Measurements from ENCODE around the gene NUCKS1. TPM values are rescaled to one million over a fixed set of nuclear protein-coding genes. Genes with fewer than 3 reads are reported as not detected.

Gene NUCKS1
- total and polyA plus RNA-seq, 2 donors from 2014 or later = 101 to 182 TPM

GRCh38 chr1:205704903-205705302 is 45.1 kb downstream of the NUCKS1 start:
- no peaks in the 10 kb centered on the region for H3K27me3 ChIP-seq (ENCODE audit: control insufficient read depth, insufficient read depth, low read length)
- FAIRE-seq (no peak), DNase-seq (no peak)
- H3K27ac ChIP-seq (ENCODE audit: low read depth in 2 of 2, low read length in 2 of 2) = no peak overlapping the region
- no peak overlapping the region for H3K4me3 ChIP-seq (ENCODE audit: low read length in 3 of 3)
- no peak overlapping the region for H3K9ac ChIP-seq (ENCODE audit: low read length in 3 of 3)
- H3K4me1 ChIP-seq (ENCODE audit: control insufficient read depth in 2 of 3, insufficient read depth in 2 of 3, low read depth in 1 of 3, low read length in 3 of 3) = peaks cover 0 to 17% (median 11%) of the 10 kb centered on the region in 3 donors
- H3K36me3 ChIP-seq (ENCODE audit: control insufficient read depth in 2 of 3, insufficient read depth in 3 of 3, low read length in 3 of 3) = peaks cover 0 to 3% (median 0%) of the 10 kb centered on the region in 3 donors
- H3K9me3 ChIP-seq (ENCODE audit: control insufficient read depth in 2 of 3, insufficient read depth in 1 of 3, low read length in 3 of 3) = no peaks in the 10 kb centered on the region
- intact Hi-C loops (cut with DNase I) = no loop called here
- TF ChIP-seq, protein P1, sequence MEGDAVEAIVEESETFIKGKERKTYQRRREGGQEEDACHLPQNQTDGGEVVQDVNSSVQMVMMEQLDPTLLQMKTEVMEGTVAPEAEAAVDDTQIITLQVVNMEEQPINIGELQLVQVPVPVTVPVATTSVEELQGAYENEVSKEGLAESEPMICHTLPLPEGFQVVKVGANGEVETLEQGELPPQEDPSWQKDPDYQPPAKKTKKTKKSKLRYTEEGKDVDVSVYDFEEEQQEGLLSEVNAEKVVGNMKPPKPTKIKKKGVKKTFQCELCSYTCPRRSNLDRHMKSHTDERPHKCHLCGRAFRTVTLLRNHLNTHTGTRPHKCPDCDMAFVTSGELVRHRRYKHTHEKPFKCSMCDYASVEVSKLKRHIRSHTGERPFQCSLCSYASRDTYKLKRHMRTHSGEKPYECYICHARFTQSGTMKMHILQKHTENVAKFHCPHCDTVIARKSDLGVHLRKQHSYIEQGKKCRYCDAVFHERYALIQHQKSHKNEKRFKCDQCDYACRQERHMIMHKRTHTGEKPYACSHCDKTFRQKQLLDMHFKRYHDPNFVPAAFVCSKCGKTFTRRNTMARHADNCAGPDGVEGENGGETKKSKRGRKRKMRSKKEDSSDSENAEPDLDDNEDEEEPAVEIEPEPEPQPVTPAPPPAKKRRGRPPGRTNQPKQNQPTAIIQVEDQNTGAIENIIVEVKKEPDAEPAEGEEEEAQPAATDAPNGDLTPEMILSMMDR (IDR thresholded peaks at IDR 0.05; ENCODE audit: borderline replicate concordance, extremely low read depth, insufficient read depth) = no peak

- intact Hi-C loops (cut with DNase I) = no loop called here
Observed at GRCh38 chr1:205703072-205703471, 46.9 kb downstream of the NUCKS1 start.

GRCh38 chr1:205701891-205702290 is 48.1 kb downstream of the NUCKS1 start:
- Histone ChIP-seq H3K4me3 (ENCODE audit: low read length in 3 of 3) (no peak overlapping the region), H3K9me3 (ENCODE audit: control insufficient read depth in 2 of 3, insufficient read depth in 1 of 3, low read length in 3 of 3) (no peaks in the 10 kb centered on the region), H3K4me1 (ENCODE audit: control insufficient read depth in 2 of 3, insufficient read depth in 2 of 3, low read depth in 1 of 3, low read length in 3 of 3) (peaks cover 0 to 5% (median 2%) of the 10 kb centered on the region in 3 donors), H3K27ac (ENCODE audit: low read depth in 2 of 2, low read length in 2 of 2) (no peak overlapping the region), H3K36me3 (ENCODE audit: control insufficient read depth in 2 of 3, insufficient read depth in 3 of 3, low read length in 3 of 3) (peaks cover 0 to 3% (median 0%) of the 10 kb centered on the region in 3 donors), H3K27me3 (ENCODE audit: control insufficient read depth, insufficient read depth, low read length) (no peaks in the 10 kb centered on the region), H3K9ac (ENCODE audit: low read length in 3 of 3) (no peak overlapping the region)
- intact Hi-C loops (cut with DNase I) = no loop called here
- TF ChIP-seq, protein P1 (IDR thresholded peaks at IDR 0.05; ENCODE audit: borderline replicate concordance, extremely low read depth, insufficient read depth) = no peak
- no peak for FAIRE-seq
- no peak for DNase-seq

More at GRCh38 chr1:205703072-205703471, 46.9 kb downstream of the NUCKS1 start:
- peaks cover 0 to 3% (median 0%) of the 10 kb centered on the region in 3 donors for H3K36me3 ChIP-seq (ENCODE audit: control insufficient read depth in 2 of 3, insufficient read depth in 3 of 3, low read length in 3 of 3)
- no peaks in the 10 kb centered on the region for H3K9me3 ChIP-seq (ENCODE audit: control insufficient read depth in 2 of 3, insufficient read depth in 1 of 3, low read length in 3 of 3)
- TF ChIP-seq, protein P1 (IDR thresholded peaks at IDR 0.05; ENCODE audit: borderline replicate concordance, extremely low read depth, insufficient read depth) = no peak
- H3K27ac ChIP-seq (ENCODE audit: low read depth in 2 of 2, low read length in 2 of 2) = no peak overlapping the region
- no peaks in the 10 kb centered on the region for H3K27me3 ChIP-seq (ENCODE audit: control insufficient read depth, insufficient read depth, low read length)
- peaks cover 0 to 10% (median 7%) of the 10 kb centered on the region in 3 donors for H3K4me1 ChIP-seq (ENCODE audit: control insufficient read depth in 2 of 3, insufficient read depth in 2 of 3, low read depth in 1 of 3, low read length in 3 of 3)
- no peak overlapping the region for H3K4me3 ChIP-seq (ENCODE audit: low read length in 3 of 3)
- no peak overlapping the region for H3K9ac ChIP-seq (ENCODE audit: low read length in 3 of 3)
- no peak for FAIRE-seq
- no peak for DNase-seq

DNA sequence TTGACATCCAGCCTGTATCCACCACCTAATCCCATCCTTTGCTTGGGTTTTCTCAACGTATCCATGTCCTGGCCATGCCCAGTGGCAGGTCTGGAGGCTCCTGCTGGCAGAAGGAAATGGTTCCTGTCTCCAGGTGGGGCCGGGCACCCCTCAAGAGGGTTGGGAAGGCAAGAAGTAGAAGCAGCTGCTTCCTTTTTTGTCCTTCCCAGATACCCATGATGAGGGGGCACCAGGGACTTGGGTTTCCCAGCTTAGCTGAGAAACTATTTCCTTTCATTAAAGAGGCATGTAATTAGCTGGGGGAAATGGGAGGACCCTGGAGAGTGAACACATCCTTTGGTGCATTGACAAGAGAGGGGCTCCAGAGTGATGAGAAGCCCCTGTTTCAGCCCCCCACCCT is 48.6 kb downstream of the NUCKS1 start:
- no peak for FAIRE-seq
- TF ChIP-seq, protein P1 (IDR thresholded peaks at IDR 0.05; ENCODE audit: borderline replicate concordance, extremely low read depth, insufficient read depth) = no peak

More for the DNA sequence above, 48.6 kb downstream of the NUCKS1 start:
- Histone ChIP-seq H3K36me3 (ENCODE audit: control insufficient read depth in 2 of 3, insufficient read depth in 3 of 3, low read length in 3 of 3) (peaks cover 0 to 3% (median 0%) of the 10 kb centered on the region in 3 donors), H3K9ac (ENCODE audit: low read length in 3 of 3) (no peak overlapping the region), H3K9me3 (ENCODE audit: control insufficient read depth in 2 of 3, insufficient read depth in 1 of 3, low read length in 3 of 3) (no peaks in the 10 kb centered on the region), H3K4me1 (ENCODE audit: control insufficient read depth in 2 of 3, insufficient read depth in 2 of 3, low read depth in 1 of 3, low read length in 3 of 3) (peaks cover 0 to 2% (median under 1%) of the 10 kb centered on the region in 3 donors), H3K4me3 (ENCODE audit: low read length in 3 of 3) (no peak overlapping the region), H3K27ac (ENCODE audit: low read depth in 2 of 2, low read length in 2 of 2) (no peak overlapping the region), H3K27me3 (ENCODE audit: control insufficient read depth, insufficient read depth, low read length) (no peaks in the 10 kb centered on the region)
- intact Hi-C loops (cut with DNase I) = no loop called here
- DNase-seq = no peak
